HG03378 (cell line): Measurements from ENCODE around the gene VGLL3.
"Not testable (repeated sequence)": the region's sequence is repeated elsewhere in the genome, so short reads cannot be mapped to it uniquely, and the experiment has no call there.

Experiments
- ATAC-seq: cut with Tn5 transposase; IDR thresholded peaks from one replicate; pipeline ENCODE4 v1.9.1; 2021; ENCODE audit warnings: mild to moderate bottlenecking, moderate library complexity; ENCODE audit not compliant: unreplicated experiment

The VGLL3 gene

DNA sequence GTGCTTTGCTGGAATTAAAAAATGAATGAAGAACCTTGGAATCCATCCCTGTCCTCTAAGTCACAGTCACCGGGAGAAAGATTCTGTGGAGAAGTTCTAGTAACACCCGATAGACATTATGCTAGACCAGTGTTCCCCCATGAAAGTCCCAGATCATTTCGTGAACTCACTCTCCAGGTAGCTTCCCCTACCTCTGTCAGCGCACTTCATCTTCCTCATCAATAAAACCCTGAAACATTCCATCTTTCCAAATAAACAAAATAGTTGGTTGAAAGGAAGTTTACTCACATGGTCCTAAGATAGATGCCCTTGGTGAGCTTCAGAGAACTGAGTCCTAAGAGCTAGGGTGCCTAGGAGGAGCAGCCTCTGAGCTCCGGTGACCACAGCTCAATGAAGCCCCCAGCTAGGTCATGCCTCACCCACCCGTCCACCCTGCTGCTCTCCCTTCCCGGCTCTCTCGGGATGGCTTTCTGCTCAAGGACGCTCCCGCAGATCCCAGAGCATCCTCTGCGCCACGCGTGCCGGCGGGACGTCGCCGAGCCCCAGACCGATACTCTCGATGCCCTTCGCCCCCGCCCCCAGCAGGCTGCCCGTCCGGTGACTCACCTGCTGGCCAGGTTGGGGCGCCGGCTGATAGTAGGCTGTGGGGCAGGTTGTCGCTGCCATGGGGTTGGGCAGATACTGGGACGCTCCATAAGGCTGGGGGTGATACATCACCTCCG is 776 bp downstream of the VGLL3 start:
- ATAC-seq: no peak

DNA sequence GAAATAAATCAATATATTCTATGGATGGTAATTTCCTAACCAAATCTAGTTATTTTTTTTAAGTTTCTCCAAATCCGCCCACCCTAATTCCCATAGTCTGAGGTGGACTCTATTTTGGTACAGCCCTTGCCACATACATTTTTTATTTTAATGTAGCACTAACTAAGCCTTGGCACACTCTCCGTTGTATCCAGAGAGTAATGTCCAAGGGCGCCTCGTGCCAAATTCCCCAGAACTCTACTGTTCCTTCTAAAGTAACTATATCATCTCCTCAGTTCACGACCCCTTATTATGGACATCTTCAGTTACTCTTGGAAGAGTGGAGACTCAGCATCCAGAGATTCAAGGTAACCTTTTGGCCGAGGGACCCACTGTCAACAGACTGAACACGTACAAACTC is 1.3 kb downstream of the VGLL3 start:
- ATAC-seq: no peak

DNA sequence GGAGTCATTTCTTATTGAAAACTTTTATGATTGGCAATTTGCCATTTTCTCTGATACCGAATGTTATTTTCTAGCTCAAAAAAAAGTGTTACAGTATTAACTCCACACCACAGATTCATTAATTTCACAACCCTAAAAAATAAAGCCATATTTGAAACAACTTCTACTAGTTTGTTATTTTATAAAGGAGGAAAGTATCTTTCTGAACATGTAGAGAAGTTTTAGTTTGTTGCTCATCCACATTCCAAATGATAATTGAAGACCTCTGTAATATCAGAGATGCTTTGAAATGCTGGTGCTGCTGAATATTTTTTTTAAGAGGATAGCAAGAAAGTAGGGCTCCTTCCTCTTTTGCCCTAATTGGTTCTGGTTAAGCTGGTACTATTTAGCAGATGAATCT is 1.9 kb downstream of the VGLL3 start:
- ATAC-seq: no peak

DNA sequence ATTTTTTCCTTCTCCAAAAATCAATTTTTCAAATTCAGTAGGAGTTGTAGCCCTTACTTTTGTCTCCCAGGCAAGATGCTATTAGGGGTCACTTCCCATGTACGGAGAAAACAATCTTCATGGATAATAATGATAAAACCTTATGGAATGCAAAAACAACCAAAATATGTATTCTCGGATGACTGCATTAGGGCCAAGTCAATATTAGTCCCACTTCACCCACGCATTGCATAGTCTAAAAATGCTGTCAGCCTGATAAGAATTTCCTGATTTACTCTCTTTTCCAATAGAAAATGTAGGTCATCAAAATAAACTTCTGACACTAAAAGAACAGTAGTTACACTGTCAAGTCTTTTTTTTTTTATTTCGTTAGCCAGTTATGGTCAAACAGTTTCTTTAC is 2.7 kb downstream of the VGLL3 start:
- no peak for ATAC-seq

DNA sequence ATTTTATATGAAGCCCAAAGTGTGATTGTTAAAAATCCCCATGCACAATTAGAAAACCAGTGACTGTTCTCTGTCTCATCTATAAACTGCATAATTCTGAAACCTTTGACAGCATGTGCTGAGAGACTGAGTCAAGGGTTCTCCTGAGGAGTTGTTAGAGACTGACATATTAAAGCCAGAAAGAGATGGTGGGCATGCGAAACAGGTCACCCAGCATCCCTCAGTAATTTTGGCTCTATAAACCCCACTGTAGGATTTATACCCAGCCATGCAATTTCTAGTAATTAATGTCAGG is 3.6 kb downstream of the VGLL3 start:
- ATAC-seq: no peak

DNA sequence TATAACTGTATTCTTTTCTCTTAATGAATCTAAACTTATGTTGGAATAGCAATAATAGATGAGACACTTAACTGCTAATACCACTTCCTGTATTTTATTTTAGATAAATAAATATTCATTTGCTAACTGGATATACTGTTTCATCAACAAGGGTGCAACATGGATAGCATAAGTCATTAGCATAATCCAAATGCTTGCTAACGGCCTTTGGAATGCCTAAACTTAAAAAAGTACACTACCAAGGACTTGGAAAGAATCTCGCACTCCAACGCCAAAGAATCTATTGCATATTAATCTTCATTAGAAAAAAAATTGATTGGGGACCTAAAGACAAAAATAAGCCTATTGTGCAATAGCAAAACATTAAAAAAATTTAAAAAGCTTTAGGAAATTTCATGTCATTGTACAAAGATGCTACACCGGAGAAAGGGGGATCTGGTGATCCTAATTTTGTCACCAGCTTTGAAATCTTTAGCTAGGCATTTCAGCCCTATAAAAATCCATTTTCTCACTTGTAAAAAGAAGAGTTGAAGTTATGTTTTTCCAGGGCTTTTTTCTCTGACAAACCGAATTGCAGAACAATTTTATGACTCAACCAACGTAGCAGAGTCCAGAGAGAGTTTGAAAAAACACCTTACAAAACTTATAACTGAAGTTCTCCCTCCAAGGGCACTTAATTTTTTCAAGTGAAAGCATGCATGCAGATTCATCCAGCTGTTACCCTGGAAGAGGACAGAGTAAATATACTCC is 4.1 kb downstream of the VGLL3 start:
- ATAC-seq: no peak

DNA sequence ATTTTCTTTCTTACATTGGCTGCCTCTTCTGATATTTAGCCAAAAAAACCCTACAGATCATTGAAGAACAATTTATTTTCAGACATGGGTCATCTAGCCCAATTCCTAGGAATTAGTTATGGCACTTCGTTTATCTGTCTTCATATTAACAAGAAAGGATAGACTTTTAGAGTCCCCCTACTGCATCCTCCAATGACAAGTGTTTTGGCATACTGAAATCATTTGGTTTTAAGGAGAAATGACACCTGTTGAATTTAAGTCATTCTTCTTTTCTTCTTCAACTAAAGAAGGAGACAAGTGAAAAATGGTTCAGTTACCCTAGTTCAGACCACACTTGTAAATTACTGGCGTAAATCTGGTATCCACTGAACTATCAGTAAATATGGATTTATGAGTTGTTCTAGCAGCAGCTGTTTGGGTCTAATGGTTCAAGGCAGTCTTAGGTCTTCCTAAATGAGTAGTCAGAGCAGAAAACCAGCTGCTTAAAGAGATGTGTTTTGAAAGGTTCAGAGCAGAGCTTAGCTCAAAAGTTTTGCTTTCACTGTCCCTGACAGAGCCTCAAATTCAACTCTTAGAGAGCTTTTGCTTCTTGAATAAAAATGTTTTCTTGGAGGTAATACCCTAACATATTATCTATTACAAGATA is 5.6 kb downstream of the VGLL3 start:
- no peak for ATAC-seq

DNA sequence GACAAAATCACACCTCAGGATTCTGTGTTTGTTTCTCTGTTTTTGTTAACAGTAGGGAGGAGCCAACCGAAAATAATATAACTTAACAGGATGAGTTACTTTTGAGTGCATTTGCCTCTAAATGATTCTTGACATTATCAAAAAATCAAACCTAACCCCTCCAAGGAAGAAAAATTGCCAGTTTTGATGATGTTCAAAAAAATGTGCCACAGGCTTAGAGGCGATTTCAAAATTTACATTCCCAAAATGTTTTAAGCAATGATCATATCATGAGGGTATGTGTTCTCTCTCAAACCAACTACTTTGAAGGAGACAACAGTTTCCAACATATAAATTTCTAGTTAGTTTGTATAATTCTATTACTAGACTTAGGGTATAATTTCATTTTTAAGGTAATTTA is 6.7 kb downstream of the VGLL3 start:
- no peak for ATAC-seq

DNA sequence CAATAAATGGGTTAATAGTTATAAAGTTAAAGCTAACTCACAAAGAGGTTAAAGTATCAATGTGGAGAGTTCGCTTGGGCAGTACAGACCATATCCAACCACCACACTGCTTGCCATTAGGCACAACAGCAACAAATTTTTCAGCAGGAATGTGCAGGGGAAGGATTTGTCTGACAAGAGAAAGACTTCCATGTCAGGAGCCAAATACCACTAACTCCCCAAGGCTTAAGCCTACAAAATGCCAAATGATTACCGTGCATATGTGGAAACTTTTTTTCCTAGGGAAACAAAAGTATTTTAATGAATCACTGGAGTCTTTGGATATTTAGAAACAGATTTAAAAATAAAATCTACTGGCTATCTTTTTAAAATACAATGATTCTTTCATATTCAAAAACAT is 8.1 kb downstream of the VGLL3 start:
- ATAC-seq: no peak

DNA sequence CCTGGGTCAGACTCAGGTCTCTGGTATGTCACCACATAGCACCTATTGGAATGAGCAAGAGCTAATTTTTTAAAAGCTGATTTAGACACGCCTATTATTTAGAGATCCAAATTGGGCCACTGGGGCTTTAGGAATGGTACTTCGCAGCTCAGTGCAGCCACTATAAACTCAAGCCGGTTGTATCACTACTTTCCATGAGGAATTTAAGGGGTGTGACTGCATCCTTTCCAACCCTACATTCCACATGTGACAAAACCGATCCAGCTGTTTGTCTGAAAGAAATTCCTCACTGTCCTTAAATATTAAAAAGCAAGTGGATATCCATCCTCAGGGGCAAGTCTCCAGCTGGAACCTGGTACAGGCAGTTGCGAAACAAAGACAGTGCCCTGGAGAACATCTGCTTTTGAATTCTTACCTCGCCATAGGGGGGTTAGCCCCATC is 12.8 kb downstream of the VGLL3 start:
- ATAC-seq: no peak

DNA sequence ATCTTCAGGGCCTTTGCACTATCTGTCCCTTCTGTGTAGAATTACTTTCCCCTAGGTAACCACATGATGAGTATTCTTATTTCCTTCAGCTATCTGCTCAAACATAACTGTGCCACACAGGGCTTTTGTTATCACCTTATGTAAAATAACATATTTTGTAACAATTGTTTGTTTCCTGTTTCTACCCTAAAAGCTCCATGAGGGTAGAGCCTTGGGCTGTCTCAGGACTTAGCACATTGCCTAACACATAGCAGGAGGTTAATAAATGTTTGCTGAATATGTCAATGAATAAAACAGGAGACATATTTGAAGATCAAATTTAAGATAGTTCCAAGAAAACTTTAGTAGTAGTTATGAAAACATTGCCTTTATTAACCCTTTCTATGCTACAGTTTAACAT is 14.7 kb downstream of the VGLL3 start:
- no peak for ATAC-seq

DNA sequence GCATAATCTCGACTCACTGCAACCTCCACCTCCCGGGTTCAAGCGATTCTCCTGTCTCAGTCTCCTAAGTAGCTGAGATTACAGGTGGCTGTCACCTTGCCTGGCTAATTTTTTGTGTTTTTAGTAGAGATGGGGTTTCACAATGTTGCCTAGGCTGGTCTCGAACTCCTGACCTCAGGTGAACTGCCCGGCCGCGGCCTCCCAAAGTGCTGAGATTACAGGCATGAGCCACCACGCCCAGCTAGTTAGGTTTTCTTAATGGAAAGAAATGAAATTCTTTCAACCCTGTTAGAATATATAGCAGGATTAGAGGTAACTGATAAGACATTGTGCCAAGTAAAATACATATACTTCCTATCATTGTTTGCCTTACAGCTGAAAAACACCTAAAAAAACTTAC is 16.8 kb downstream of the VGLL3 start:
- ATAC-seq: not testable (repeated sequence)

DNA sequence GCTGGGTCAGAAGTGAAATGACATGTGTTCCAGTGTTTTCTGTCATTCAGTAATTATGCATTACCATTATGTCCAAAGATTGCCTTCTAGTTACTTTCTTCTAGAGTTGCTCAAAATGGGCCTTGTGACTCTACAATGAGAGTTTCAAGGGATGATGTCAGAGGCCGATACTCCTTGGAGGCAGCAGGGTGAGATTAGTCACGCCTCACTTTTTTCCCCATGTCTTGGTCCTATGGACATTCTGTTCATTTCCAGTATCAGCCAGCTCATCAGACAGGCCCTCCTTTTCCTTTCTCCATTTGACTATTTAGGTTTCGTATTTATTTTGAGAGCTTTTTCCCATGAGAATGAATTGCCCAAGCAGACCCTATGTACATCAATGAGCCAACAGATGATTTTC is 17.5 kb downstream of the VGLL3 start:
- ATAC-seq: no peak

DNA sequence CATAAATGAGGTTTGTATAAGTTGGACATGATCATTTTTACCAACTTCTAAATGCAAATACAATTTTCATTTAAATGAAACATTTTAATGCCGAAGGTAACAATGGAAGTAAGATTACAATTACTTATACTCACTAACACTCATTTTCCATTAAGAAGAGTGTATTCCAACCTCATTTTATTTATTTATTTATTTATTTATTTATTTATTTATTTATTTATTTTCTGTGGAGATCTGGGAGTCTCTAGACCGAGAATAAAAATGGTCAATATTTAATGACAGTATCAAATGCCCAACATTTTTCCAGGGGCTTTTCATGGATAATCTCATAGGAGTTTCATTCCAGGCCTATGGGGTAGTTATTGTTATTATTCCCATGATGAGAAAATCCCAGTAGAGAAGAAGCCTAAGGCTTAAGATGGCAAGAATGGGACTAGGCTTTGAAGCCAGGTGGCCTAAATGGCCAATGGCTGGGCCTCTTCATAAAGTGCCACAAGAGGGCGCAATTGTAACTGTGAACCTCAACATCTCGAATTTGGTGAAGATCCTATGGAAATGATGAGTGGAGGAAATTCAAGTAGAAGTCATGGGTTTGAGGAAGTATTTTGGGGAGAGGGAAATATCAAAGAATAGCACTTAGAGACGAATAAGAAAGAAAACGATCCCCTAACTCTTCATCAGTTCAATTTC is 21.3 kb downstream of the VGLL3 start:
- peak; percentile 77 for ATAC-seq

DNA sequence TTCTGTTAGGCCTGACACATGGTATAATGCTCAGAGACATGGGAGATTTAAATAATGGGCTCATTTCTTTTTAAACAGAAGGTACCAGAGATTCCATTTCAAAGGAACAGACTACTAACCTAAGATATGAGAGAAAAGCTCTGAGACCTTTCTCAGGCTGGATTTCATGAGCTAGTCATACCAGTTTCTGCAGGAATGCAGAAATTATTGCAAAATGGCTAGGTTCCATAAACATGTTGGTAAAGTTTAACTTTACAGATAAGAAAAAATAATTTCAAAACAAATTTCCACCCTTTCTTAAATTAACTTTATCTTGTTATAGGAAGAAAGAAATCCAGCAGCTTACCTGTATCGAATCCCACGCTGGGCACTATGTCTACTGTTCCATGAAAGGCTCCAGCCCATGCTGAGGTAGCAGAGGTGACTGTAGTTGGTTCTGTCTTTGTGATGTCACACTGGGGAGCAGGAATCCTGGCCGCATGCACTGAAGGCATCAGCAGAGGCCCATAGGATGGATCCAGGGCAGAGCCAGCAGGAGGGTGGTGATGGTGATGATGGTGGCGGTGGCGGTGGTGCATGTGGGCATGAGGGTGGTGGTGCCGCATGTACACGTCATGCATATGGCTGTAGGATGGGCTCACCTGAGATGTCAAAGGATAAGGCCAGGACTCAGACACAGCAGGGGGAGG is 22.6 kb downstream of the VGLL3 start:
- no peak for ATAC-seq

DNA sequence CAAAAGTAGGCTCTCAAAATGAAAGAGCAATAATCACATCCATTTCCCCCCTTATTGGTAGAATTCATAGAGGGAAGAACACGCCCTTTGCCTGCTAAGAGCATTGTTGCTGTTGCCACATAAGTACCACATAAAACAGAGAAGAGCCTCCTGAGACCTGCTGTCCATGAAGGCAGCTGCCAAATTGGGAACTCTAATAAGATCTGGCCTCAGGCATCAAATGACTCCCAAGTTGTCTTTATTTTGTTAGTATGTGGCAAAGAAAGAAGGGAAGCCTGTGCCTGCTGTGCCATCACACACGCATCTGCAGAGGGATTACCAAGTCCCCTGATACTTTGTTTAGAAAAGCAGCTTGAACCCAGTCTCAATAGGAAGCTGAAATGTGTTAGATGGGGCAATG is 23.9 kb downstream of the VGLL3 start:
- ATAC-seq: no peak

DNA sequence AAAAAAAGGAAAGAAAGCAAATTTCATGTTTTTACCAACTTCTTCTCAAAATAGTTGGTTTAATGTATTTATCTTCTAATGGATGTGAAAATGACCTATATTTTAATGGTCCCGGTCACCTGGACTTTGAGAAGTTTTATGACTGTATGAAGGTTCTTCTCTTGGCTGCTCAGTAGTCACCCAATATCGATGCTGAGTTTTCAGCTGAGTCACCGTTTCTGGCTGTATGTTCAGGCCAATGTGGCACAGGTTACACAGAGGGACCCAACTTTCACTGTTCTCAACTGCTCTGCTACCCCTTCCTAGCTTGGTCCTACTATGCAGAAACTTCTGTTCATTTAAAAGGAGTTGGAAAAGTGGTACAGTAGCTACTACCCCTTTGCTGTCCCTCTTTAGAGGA is 25.8 kb downstream of the VGLL3 start:
- ATAC-seq: no peak

DNA sequence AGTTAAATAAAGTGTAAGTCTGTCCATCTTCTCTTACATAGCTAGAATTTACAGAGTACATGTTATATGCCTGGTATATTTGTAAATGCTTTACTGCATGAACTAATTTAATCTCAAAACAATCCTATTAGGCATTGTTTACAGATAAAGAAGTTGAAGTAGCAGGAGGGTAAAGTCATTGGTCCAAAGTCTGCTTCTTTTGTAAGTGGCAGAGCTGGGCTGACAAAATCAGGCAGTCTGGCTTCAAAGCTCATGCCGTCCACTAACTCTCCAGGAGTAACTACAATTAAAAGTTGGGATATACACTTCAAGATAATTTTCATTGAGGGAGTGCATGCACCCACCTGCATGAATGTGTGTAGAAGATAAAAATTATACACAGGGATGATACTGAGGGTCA is 27.3 kb downstream of the VGLL3 start:
- no peak for ATAC-seq

DNA sequence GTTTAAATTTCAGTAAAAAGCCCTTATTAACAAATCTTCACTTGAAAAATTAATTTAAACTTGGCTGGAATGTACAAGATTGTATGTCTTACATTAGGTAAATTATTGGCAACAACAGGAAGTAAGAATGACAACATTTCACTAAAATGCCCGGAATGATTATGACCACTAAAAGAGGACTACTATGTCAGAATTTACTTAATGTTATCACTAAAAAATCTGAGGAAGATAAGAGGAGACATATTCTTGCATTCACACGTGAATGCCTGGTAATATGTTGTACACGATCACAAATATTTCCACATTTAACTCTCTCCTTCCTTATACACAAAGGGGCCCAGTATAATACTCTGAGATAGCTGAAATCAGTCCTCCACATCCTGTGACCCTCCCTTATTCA is 29.7 kb downstream of the VGLL3 start:
- no peak for ATAC-seq

DNA sequence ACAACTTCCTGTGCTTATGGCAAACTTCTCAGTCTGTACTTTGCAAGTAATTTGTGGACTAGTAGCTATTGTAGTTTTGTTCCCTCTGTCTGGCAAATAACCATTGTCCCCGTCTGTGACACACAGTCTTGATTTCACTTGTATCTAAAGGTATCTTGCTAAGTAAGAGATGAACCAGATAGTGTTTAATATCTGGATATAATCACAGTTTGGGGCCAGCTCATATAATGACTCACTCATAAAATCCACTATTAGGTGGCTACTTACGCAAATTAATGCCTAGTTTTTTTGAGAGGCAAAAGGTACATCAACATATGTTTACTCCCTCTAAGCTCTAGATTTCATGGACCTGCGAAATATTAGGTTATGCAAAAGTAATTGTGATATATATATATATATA is 30.4 kb downstream of the VGLL3 start:
- no peak for ATAC-seq

DNA sequence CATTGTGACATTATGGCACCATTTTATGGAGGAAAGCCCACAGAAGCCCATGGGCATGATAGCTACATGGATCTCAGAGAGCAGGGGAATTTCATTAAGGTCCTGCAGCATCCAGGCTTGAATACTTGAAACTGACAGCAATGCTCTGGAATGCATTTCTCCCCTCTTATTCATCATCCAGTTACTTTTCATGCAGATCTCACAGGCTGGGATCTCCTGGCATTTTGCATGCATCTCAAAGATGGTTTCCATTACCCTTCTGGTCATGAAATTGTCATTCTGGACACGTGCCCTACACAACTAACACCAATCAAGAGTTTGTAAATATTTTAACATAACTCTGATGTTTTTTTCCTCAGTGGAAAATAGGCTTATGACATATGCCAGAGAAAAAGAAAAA is 32.4 kb downstream of the VGLL3 start:
- ATAC-seq: no peak
